Neural cell (in vitro differentiated cells): ENCODE data around the gene SPRED1. TPM values are rescaled to one million over a fixed set of nuclear protein-coding genes. Genes with fewer than 3 reads are reported as not detected.

Experiments
- H2AFZ ChIP-seq: fragments of 200-600, 300-800 bp; sonication (generic), shearing (Covaris generic); 2 replicates; pipeline ENCODE4 v1.6.0; 2014; ENCODE audit warnings: low read depth, mild to moderate bottlenecking, antibody characterized with exemption, low read length, moderate library complexity
- H3F3A ChIP-seq: fragments of 200-600 bp; shearing (Covaris generic); 2 replicates; pipeline ENCODE4 v1.6.1; 2016; ENCODE audit warnings: mild to moderate bottlenecking, moderate library complexity, mixed read lengths, antibody characterized with exemption, low read length; ENCODE audit not compliant: insufficient read depth, poor library complexity, severe bottlenecking
- H3K27ac ChIP-seq: fragments of 200-600, 300-800 bp; sonication (generic), shearing (Covaris generic); 2 replicates; pipeline ENCODE4 v1.5.1; 2014; ENCODE audit warnings: mild to moderate bottlenecking, low read length, moderate library complexity
- H3K27me3 ChIP-seq: fragments of 300-800, 200-600 bp; sonication (generic), shearing (Covaris generic); 2 replicates; pipeline ENCODE4 v1.6.0; 2014; ENCODE audit warnings: mild to moderate bottlenecking, low read depth, low read length, moderate library complexity; ENCODE audit not compliant: insufficient read depth
- H3K36me3 ChIP-seq: fragments of 300-800, 200-600 bp; sonication (generic), shearing (Covaris generic); 2 replicates; pipeline ENCODE4 v1.5.1; 2014; ENCODE audit warnings: mild to moderate bottlenecking, antibody characterized with exemption, low read length, moderate library complexity; ENCODE audit not compliant: insufficient read depth
- H3K4me2 ChIP-seq: fragments of 300-800, 200-600 bp; sonication (generic), shearing (Covaris generic); 2 replicates; pipeline ENCODE4 v1.6.0; 2014; ENCODE audit warnings: mild to moderate bottlenecking, low read length
- H3K4me3 ChIP-seq: fragments of 300-800, 200-600 bp; sonication (generic), shearing (Covaris generic); 2 replicates; pipeline ENCODE4 v1.5.1; 2014; ENCODE audit warnings: mild to moderate bottlenecking, low read length, moderate library complexity
- H3K79me2 ChIP-seq: fragments of 200-600 bp; shearing (Covaris generic); replicated peaks from 2 replicates; pipeline ENCODE4 v1.6.0; 2014; ENCODE audit warnings: mild to moderate bottlenecking, low read length, moderate library complexity; ENCODE audit not compliant: insufficient read depth
- H3K9ac ChIP-seq: fragments of 300-800, 200-600 bp; sonication (generic), shearing (Covaris generic); 2 replicates; pipeline ENCODE4 v1.6.1; 2016; ENCODE audit warnings: mild to moderate bottlenecking, low read length, mixed read lengths
- H3K9me2 ChIP-seq: fragments of 200-600 bp; shearing (Covaris generic); 2 replicates; pipeline ENCODE4 v1.6.1; 2016; ENCODE audit warnings: mild to moderate bottlenecking, low read length, mixed read lengths; ENCODE audit not compliant: insufficient read depth
- H3K9me3 ChIP-seq: fragments of 200-600, 300-800 bp; sonication (generic), shearing (Covaris generic); 2 replicates; pipeline ENCODE4 v1.6.1; 2016; ENCODE audit warnings: mild to moderate bottlenecking, mixed run types, low read length, moderate library complexity, mixed read lengths
- H4K20me1 ChIP-seq: fragments of 200-600 bp; shearing (Covaris generic); 2 replicates; pipeline ENCODE4 v1.6.1; 2016; ENCODE audit warnings: mild to moderate bottlenecking, mixed run types; ENCODE audit not compliant: insufficient read depth
- EP300 ChIP-seq: fragments of 450-650 bp; conservative IDR thresholded peaks from 2 replicates; pipeline ENCODE4 v1.6.1; 2014; ENCODE audit warnings: antibody characterized with exemption, mild to moderate bottlenecking, moderate library complexity; ENCODE audit not compliant: poor library complexity, severe bottlenecking
- POLR2AphosphoS5 ChIP-seq: IDR thresholded peaks from 2 replicates; pipeline ENCODE4 v1.6.1; 2012
- RAD21 ChIP-seq: fragments of 450-650 bp; conservative IDR thresholded peaks from 2 replicates; pipeline ENCODE4 v1.6.1; 2014; ENCODE audit warnings: antibody characterized with exemption, mild to moderate bottlenecking, moderate library complexity
- REST ChIP-seq: IDR thresholded peaks from 2 replicates; pipeline ENCODE4 v1.6.1; 2012; ENCODE audit warnings: borderline replicate concordance
- SMC3 ChIP-seq: fragments of 450-650 bp; conservative IDR thresholded peaks from 2 replicates; pipeline ENCODE4 v1.6.1; 2014; ENCODE audit warnings: antibody characterized with exemption, mild to moderate bottlenecking, moderate library complexity; ENCODE audit not compliant: poor library complexity
- polyA plus RNA-seq: library from polyadenylated mRNA; depleted of rRNA; stranded (reverse); fragments of >200 nt; gene quantifications from 2 replicates; pipeline ENCODE4 v1.2.3, GENCODE V29; 2014
- TF ChIP-seq, protein P1 (sequence below): fragments of 450-650 bp; IDR thresholded peaks from 2 replicates; pipeline ENCODE4 v1.5.1; 2014; ENCODE audit warnings: antibody characterized with exemption, mild to moderate bottlenecking, moderate library complexity; ENCODE audit not compliant: poor library complexity, severe bottlenecking

SPRED1 gene
- polyA plus RNA-seq, 1 donor from 2014 or later: 12.0 TPM

DNA sequence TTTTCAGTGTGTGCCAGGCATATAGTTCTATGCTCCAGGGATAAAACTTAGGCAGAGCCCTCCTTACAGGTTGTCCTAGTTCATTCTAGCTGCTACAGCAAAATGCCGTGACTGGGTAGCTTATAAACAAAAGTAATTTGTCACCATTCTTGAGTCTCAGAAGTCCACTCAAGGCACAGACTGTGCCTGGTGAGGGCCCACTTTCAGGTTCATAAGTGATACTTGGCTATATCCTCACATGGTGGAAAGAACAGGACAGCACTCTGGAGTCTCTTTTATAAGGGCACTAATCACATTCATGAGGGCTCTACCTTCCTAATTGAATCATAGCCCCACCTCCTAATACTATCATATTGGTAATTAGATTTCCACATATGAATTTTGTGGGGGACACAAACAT is 80.1 kb downstream of the SPRED1 start:
- Histone ChIP-seq H3K4me3 (no peak overlapping the region), H3K9me3 (no peaks in the 10 kb centered on the region), H3K4me2 (no peak overlapping the region), H3K27ac (no peak overlapping the region), H3F3A (no peaks in the 10 kb centered on the region), H3K36me3 (no peaks in the 10 kb centered on the region), H2AFZ (no peak overlapping the region), H3K27me3 (no peaks in the 10 kb centered on the region), H4K20me1 (no peaks in the 10 kb centered on the region), H3K79me2 (no peaks in the 10 kb centered on the region), H3K9me2 (no peaks in the 10 kb centered on the region), H3K9ac (no peak overlapping the region)
- TF ChIP-seq, protein P1, sequence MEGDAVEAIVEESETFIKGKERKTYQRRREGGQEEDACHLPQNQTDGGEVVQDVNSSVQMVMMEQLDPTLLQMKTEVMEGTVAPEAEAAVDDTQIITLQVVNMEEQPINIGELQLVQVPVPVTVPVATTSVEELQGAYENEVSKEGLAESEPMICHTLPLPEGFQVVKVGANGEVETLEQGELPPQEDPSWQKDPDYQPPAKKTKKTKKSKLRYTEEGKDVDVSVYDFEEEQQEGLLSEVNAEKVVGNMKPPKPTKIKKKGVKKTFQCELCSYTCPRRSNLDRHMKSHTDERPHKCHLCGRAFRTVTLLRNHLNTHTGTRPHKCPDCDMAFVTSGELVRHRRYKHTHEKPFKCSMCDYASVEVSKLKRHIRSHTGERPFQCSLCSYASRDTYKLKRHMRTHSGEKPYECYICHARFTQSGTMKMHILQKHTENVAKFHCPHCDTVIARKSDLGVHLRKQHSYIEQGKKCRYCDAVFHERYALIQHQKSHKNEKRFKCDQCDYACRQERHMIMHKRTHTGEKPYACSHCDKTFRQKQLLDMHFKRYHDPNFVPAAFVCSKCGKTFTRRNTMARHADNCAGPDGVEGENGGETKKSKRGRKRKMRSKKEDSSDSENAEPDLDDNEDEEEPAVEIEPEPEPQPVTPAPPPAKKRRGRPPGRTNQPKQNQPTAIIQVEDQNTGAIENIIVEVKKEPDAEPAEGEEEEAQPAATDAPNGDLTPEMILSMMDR: no peak
- TF ChIP-seq EP300 (no peak), REST (no peak), RAD21 (no peak), POLR2AphosphoS5 (no peak)

- no peaks in the 10 kb centered on the region for H3K36me3 ChIP-seq
- no peaks in the 10 kb centered on the region for H3K79me2 ChIP-seq
- H3F3A ChIP-seq: no peaks in the 10 kb centered on the region
- no peak overlapping the region for H3K4me2 ChIP-seq
- H3K4me3 ChIP-seq: no peak overlapping the region
- TF ChIP-seq SMC3 (no peak), REST (no peak)
- no peak overlapping the region for H3K9ac ChIP-seq
- H3K27me3 ChIP-seq: no peaks in the 10 kb centered on the region
- H2AFZ ChIP-seq: no peak overlapping the region
- H3K9me3 ChIP-seq: no peaks in the 10 kb centered on the region
- H3K27ac ChIP-seq: no peak overlapping the region
- H3K9me2 ChIP-seq: no peaks in the 10 kb centered on the region
- H4K20me1 ChIP-seq: no peaks in the 10 kb centered on the region
Measured at GRCh38 chr15:38335116-38335515, 82.5 kb downstream of the SPRED1 start.
